Hepatic stellate cell (primary cell): ENCODE measurements around the gene GPX8.
A peak's percentile ranks its signal among the peaks of the same experiment; 100 is the strongest.

Source experiments
- DNase-seq: peaks from one replicate; pipeline ENCODE4 v3.0.0; 2011; ENCODE audit warnings: low spot score

The GPX8 gene

DNA sequence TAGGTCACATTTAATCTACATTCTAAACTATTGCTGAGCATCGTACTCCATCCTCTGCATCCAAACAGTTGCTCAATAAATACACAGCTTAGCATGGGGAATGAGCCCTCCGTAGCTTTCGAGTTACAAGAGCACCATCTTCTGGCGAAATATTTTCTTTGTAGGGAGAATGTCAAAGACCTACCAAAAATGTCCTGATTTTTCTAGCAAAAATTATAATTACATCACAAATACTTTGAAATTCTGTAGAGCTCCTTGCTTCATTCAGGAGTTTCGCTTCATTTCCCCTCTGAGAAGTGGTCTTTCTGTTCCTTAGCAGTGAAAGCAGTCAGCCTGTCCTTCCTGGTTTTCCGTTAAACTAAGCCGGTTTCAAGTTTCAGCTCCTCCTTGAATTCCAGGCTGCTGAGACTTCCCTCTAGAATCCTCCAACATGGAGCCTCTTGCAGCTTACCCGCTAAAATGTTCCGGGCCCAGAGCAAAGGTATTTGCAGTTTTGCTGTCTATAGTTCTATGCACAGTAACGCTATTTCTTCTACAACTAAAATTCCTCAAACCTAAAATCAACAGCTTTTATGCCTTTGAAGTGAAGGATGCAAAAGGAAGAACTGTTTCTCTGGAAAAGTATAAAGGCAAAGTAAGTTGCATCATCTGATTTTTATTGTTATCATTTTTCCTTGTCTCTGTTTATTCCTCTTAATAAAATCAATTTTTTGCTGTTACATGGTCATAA, at the start of gene GPX8:
TSS of gene GPX8 (plus strand) at position 409 of the 730 bp plus-strand sequence. CDS start at position 431, 22 bp downstream.
- peak; percentile 43 for DNase-seq

- DNase-seq, result no peak
These were observed 49.8 kb upstream of the GPX8 start for GRCh38 chr5:55110217-55110616.

DNA sequence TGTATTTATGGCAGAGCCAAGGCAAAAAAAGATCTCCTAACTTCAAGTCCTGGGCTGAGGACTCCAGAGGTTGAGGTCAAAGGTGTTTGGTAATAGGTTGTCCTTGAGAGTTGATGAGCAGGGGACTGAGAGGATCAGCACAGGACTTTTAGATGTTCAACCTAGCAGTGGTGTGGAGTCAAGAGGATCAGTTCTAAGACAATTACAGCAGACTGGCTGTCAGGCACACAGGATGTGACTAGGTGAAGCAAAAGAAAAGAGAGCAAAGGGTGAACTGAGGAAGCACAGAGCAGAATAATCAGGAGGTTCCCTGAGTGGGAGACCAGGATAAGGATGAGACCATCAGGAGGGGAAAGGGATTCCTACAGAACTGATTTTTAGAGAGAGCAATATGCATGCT, 46.6 kb upstream of the GPX8 start:
- DNase-seq, result no peak

- DNase-seq, result no peak
These were observed 45.9 kb upstream of the GPX8 start for GRCh38 chr5:55114061-55114460.

GRCh38 chr5:55123365-55123764, 36.6 kb upstream of the GPX8 start:
- no peak for DNase-seq

- DNase-seq, result no peak
These were observed 25.8 kb upstream of the GPX8 start for GRCh38 chr5:55134053-55134722.

GRCh38 chr5:55136521-55136920, 23.4 kb upstream of the GPX8 start:
- DNase-seq, result no peak

GRCh38 chr5:55140908-55141665, 18.9 kb upstream of the GPX8 start:
- DNase-seq, result no peak

DNA sequence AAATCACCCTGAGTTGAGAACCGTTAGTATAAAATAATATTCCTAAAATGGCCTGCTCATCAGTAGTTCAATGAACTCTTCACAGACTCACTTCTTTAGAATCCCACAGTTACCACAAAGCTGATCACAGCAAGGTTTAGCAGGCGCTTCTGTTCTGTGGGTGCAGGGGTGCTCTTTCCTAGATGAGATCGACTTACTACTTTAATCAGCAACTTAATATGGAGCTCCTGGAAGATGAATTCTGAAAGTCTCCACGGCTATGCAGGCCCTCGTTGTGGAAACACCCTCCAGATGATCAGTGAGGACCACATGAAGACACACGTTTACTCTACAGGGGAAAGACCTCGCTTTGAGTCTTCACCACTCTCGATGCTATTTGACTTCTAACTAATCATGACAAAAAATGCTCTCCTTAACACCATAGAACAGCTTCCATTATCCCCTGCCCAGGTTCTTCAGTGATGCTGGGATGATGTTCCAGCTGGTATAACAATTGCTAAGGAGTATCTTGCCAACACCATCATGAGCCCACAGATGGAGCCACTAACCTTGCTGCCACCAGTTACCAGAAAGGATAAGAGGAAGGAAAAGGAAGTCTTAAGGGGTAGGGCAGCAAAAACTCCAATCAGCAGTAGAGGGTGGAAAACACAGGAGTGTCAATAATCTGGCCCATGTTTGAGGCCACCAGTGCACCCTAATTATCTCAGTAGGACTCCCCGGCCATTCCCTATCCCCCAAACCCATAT, 17.9 kb upstream of the GPX8 start:
- DNase-seq, result no peak

DNA sequence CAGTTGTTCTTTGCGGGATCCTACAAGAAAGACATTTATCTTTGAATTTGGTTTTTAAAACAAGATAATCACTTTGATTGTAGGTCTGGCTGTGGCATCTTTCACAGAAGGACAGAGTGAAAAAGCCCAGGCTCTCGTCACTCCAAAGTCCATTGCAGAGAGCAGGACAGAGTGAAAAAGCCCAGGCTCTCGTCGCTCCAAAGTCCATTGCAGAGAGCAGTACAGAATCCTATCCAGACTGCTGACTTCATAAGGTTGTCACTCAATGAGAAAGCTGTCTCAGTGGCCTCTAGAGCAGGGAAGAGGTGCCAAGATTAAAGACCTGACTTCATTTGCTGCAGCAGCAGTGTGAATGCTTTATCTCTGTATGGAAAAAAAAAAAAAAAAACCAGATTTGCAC, 16.3 kb upstream of the GPX8 start:
- no peak for DNase-seq

DNA sequence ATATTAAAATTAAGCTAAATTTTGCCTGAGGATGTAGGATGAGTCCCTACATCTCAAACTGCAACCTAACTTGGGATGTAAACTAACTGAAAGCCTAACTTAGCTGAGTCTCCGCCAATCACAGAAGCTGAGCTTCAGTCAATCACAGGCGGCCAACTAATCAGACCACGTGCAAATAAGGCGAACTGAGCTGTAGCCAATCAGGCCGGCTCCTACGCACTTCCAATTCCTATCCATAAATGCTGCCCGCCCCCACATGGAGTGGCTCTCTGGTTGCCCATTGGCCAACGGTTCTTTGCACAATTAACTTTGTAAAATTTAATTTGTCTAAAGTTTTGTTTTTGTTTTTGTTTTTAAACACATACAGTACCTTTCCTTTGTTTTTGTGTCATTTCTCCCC, 13.9 kb upstream of the GPX8 start:
- DNase-seq, result no peak

- DNase-seq, result peak; percentile 63
These were observed 13.3 kb upstream of the GPX8 start for GRCh38 chr5:55146543-55147151.

DNA sequence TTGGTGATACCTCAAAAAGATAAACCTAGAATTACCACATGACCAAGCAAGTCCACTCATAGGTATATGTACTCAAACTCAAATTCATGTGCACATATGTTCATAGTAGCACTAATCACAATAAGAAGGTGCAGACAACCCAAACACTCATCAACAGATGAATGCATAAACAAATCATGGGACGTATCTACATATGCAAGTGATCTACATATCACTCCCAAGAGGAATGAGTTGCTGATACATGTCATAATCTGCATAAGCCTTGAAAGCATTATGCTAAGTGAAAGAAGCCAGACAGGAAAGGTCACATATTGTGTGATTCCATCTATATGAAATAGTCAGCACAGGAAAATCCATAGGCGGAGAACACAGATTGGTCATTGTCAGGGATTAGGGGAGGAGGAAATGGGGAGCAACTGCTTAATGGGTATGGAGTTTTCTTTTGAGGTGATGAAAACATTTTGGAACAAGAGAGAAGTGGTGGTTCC, 10.6 kb upstream of the GPX8 start:
- no peak for DNase-seq

- no peak for DNase-seq
These were observed 7.8 kb upstream of the GPX8 start for GRCh38 chr5:55151923-55152842.

DNA sequence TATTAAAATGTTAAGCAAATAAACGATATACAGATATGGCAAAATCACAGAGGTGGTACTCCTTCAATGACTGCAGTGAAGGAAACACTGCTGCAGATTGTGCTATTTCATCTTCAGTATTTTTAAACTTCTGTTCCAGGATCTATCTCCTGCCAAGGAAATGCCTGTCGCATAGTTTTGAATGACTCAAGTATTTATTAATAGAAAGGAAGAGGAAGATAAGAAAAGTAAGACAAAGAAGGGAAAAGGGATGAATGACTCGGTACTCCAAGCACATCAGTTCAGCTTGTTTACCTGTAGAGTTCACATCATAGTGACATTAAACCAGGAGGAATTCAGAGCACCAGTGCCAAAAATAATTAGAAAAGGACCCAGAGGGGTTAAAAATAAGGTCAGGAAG, 5.1 kb upstream of the GPX8 start:
- peak; percentile 46 for DNase-seq

DNA sequence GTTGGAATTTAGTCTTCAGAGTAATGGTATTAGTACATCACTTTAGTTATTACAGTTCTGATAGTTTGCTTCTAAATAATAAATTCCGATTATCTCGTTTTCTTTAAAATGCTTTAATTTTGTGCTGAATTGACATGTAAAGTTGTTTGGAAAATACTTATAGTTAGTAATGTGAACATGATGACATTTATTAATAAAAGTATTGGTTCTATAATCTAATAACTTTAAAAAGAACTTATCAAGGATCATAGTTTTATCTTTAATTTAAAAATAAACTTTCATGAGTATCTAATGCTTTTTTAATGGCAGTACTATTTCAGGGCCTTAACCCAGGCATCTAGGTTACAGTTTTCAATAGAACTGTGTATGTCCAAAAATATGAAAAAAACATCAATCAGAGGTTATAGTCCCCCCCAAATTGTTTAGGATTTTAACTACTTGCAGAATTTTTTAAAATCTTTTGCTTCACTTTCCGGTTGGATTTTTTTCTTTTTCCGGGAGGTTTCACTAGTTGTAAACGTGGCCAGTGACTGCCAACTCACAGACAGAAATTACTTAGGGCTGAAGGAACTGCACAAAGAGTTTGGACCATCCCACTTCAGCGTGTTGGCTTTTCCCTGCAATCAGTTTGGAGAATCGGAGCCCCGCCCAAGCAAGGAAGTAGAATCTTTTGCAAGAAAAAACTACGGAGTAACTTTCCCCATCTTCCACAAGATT, 680 bp downstream of the GPX8 start:
- peak; percentile 72 for DNase-seq

- no peak for DNase-seq
These were observed 2.7 kb downstream of the GPX8 start for GRCh38 chr5:55162666-55163065.

- no peak for DNase-seq
These were observed 11.5 kb downstream of the GPX8 start for GRCh38 chr5:55171471-55171870.

DNA sequence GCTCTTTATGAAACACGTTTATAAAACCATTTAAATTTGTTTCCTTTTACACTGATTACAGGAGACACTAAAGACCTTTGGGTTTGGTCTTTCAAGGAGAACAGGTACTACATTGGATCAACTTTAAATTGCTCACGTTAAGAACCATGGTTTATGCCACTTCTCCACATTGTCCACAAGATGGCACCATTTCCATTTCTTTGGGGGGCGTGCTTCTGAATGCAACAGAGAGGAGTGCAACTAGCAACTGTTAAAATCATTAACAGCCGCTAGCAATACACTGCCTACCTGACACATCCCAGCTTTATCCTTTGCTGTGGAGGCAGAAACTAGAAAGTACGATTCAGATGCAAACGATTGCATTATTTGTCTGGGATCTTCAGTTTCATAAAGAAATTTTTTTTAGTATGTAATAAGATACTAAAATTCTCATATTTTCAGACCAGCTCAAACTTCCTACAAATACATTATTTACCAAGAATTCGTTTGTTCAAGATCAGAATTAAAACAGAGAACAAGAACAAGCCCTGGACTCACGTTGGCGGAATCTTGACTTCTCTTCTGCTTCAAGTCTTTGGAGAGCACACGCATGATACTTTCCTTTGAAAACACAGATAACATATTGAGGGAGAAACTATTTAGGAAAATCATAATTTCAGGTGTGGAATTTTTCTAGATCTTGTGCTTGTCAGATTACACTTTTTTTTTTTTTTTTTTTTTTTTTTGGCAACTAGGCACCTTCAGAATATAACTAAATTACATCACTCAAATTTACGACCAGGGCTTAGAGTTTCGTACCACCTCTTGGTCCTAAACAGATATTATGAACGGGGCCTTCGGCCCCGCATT, 12.3 kb downstream of the GPX8 start:
- DNase-seq, result peak; percentile 72
